GM19397 (cell line): Measurements from ENCODE around the gene REG4.
"Not testable (repeated sequence)": the region's sequence is repeated elsewhere in the genome, so short reads cannot be mapped to it uniquely, and the experiment has no call there.

Experiments
- ATAC-seq: cut with Tn5 transposase; IDR thresholded peaks from one replicate; pipeline ENCODE4 v1.9.1; 2021; ENCODE audit warnings: mild to moderate bottlenecking, moderate library complexity; ENCODE audit not compliant: unreplicated experiment

Gene REG4

GRCh38 chr1:119808491-119808890, 2.8 kb downstream of the REG4 start:
- ATAC-seq = no peak

GRCh38 chr1:119806489-119806888, 4.8 kb downstream of the REG4 start:
- no peak for ATAC-seq

GRCh38 chr1:119805746-119806145, 5.5 kb downstream of the REG4 start:
- no peak for ATAC-seq

GRCh38 chr1:119805247-119805646, 6.0 kb downstream of the REG4 start:
- ATAC-seq = no peak

- no peak for ATAC-seq
These were observed 11.6 kb downstream of the REG4 start for GRCh38 chr1:119799599-119800177.

- no peak for ATAC-seq
These were observed 12.3 kb downstream of the REG4 start for GRCh38 chr1:119799003-119799402.

GRCh38 chr1:119797606-119798005, 13.7 kb downstream of the REG4 start:
- ATAC-seq = no peak

- ATAC-seq = no peak
These were observed 14.1 kb downstream of the REG4 start for GRCh38 chr1:119797162-119797561.

- no peak for ATAC-seq
These were observed 15.7 kb downstream of the REG4 start for GRCh38 chr1:119795261-119796200.

- ATAC-seq = no peak
These were observed 16.4 kb downstream of the REG4 start for GRCh38 chr1:119794876-119795240.

GRCh38 chr1:119794230-119794875, 16.9 kb downstream of the REG4 start:
- no peak for ATAC-seq

GRCh38 chr1:119791377-119791776, 19.9 kb downstream of the REG4 start:
- ATAC-seq = no peak

GRCh38 chr1:119790451-119791198, 20.6 kb downstream of the REG4 start:
- no peak for ATAC-seq

GRCh38 chr1:119787776-119788175, 23.5 kb downstream of the REG4 start:
- ATAC-seq = no peak

GRCh38 chr1:119786473-119787050, 24.7 kb downstream of the REG4 start:
- not testable (repeated sequence) for ATAC-seq

GRCh38 chr1:119786046-119786445, 25.2 kb downstream of the REG4 start:
- not testable (repeated sequence) for ATAC-seq

- ATAC-seq = no peak
These were observed 27.0 kb downstream of the REG4 start for GRCh38 chr1:119784191-119784781.

- ATAC-seq = no peak
These were observed 27.7 kb downstream of the REG4 start for GRCh38 chr1:119783354-119784185.

- ATAC-seq = no peak
These were observed 28.5 kb downstream of the REG4 start for GRCh38 chr1:119782631-119783325.
